Upper lobe of left lung (tissue), 6 donors: ENCODE measurements around the gene GSTM1. TPM values are rescaled to one million over a fixed set of nuclear protein-coding genes. Genes with fewer than 3 reads are reported as not detected.
"Not testable (repeated sequence)": the region's sequence is repeated elsewhere in the genome, so short reads cannot be mapped to it uniquely, and the experiment has no call there.

ENCODE experiments used
- ATAC-seq, 2 donors: fragments of 200-7000 bp; cut with Tn5 transposase; one replicate each; pipeline ENCODE4 v1.9.1; 2022; ENCODE audit warnings: mild to moderate bottlenecking in 2 of 2, moderate library complexity in 2 of 2; ENCODE audit not compliant: low FRiP score in 2 of 2
- DNase-seq, 2 donors: peaks; one replicate each; pipeline ENCODE4 v3.0.0-alpha.2; 2019 to 2020
- H3K27ac ChIP-seq, 4 donors: fragments of 200-600 bp; sonication (generic); one replicate each; pipeline ENCODE4 v1.5.1; 2016 to 2019
- H3K27me3 ChIP-seq, 4 donors: fragments of 200-600 bp; sonication (generic); one replicate each; pipeline ENCODE4 v1.5.1; 2017 to 2019
- H3K36me3 ChIP-seq, 4 donors: fragments of 200-600 bp; sonication (generic); one replicate each; pipeline ENCODE4 v1.5.1; 2016 to 2019
- H3K4me1 ChIP-seq, 4 donors: fragments of 200-600 bp; sonication (generic); one replicate each; pipeline ENCODE4 v1.5.1; 2018 to 2019
- H3K4me3 ChIP-seq, 4 donors: fragments of 200-600 bp; sonication (generic); one replicate each; pipeline ENCODE4 v1.5.1; 2017 to 2019; ENCODE audit warnings: mild to moderate bottlenecking in 2 of 4, moderate library complexity in 1 of 4
- H3K9me3 ChIP-seq, 4 donors: fragments of 200-600 bp; sonication (generic); one replicate each; pipeline ENCODE4 v1.5.1; 2018 to 2019
- CTCF ChIP-seq, 6 experiments: fragments of 450-650 bp in 4 of 6; fragments of 200-600 bp in 2 of 6; sonication (generic) in 2 of 6; IDR thresholded peaks; one replicate each; pipeline ENCODE4 v1.5.1; 2016 to 2019; ENCODE audit warnings: antibody characterized with exemption in 6 of 6
- EP300 ChIP-seq, 4 donors: sonication (generic); formaldehyde crosslinking; IDR thresholded peaks; one replicate each; pipeline ENCODE4 v1.5.1; 2017; ENCODE audit warnings: antibody characterized with exemption in 4 of 4, control low read depth in 2 of 4
- POLR2A ChIP-seq, 4 donors: fragments of 450-650 bp; IDR thresholded peaks; one replicate each; pipeline ENCODE4 v1.5.1; 2016 to 2017; ENCODE audit warnings: antibody characterized with exemption in 4 of 4, mild to moderate bottlenecking in 2 of 4
- POLR2AphosphoS5 ChIP-seq, 2 donors: sonication (generic); formaldehyde crosslinking; IDR thresholded peaks; one replicate each; pipeline ENCODE4 v1.5.1; 2017; ENCODE audit warnings: antibody characterized with exemption in 2 of 2
- whole genome bisulfite sequencing, 2 donors: methylation state at CpG; one replicate each; pipeline ENCODE4 v1.1.5; 2017 to 2018; 5-methylcytosine and 5-hydroxymethylcytosine counted together
- total RNA-seq, 6 donors: library from RNA; depleted of rRNA in 4 of 6; stranded (reverse); fragments of >200 nt in 4 of 6; gene quantifications; one replicate each; pipeline versions ENCODE4 v1.1.0 to v1.2.1, GENCODE V29; 2016 to 2021
- donor health status: DM: no; HTN: no; CAD: no; lungs with moderate emphysema.
- donor health status: DM: no; HTN: yes; CAD: no; lungs with severe emphysema.

GSTM1 gene
- total RNA-seq, 6 donors from 2014 or later, result 11.8 to 33.0 TPM; not detected in 4

GRCh38 chr1:109659145-109659544 lies 28.5 kb upstream of the GSTM1 start:
- 73 to 77% methylated on average over 2 of the region's 2 CpGs for WGBS, 2 donors
- TF ChIP-seq POLR2AphosphoS5 (IDR thresholded peaks at IDR 0.05) (no peak), POLR2A (IDR thresholded peaks at IDR 0.05) (no peak), CTCF (IDR thresholded peaks at IDR 0.05) (no peak), EP300 (IDR thresholded peaks at IDR 0.05) (no peak)
- H3K36me3 ChIP-seq, result peaks cover 0 to 18% (median 0%) of the 10 kb centered on the region in 4 donors
- no peak for DNase-seq
- H3K4me3 ChIP-seq, result no peak overlapping the region
- H3K27me3 ChIP-seq, result no peaks in the 10 kb centered on the region
- H3K9me3 ChIP-seq, result no peaks in the 10 kb centered on the region
- ATAC-seq, result no peak
- H3K4me1 ChIP-seq, result peaks cover 6 to 15% (median 12%) of the 10 kb centered on the region in 4 donors
- H3K27ac ChIP-seq, result no peak overlapping the region

DNA sequence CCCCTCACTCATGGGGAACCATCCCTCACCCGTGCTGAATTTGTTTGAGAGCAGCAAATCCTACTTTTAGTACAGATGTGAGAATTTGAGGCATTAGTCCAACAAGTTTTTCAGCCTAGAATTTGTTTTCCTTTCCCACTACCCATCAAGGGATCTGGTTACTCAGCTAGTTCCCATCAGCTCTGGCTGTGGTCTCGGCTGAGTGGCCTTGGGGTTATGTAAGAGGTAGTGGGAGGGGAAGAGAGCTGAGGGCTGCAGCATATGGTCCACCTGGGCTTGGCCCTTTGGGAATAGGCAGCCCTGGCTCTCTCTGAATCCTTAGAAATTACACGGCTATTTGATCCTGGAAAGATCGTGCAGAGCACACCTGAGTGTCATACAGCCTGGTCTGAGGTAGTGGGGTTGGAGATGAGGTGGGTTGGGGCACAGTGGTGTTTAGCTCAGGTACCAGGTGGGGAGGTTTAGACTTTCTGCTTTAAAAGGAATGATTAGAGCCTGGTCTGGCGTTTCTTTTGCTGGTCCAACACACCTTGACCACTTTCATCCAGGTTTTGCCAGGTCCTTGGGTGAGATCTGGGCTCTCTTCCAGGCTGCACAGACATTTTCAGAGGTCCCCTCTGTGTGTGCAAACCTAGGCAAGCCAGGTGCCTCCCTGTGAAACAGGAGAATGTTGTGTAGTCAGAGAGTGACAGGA lies 27.5 kb upstream of the GSTM1 start:
- H3K27me3 ChIP-seq, result no peaks in the 10 kb centered on the region
- H3K4me3 ChIP-seq, result no peak overlapping the region
- no peaks in the 10 kb centered on the region for H3K9me3 ChIP-seq
- no peak for TF ChIP-seq POLR2AphosphoS5 (IDR thresholded peaks at IDR 0.05)
- TF ChIP-seq POLR2A (IDR thresholded peaks at IDR 0.05), result no peak
- no peak for DNase-seq
- peaks cover 0 to 18% (median 0%) of the 10 kb centered on the region in 4 donors for H3K36me3 ChIP-seq
- peaks cover 4 to 13% (median 9%) of the 10 kb centered on the region in 4 donors for H3K4me1 ChIP-seq
- 54 to 78% methylated on average over 3 to 5 of the region's 5 CpGs for WGBS, 2 donors
- no peak for ATAC-seq
- no peak overlapping the region for H3K27ac ChIP-seq

GRCh38 chr1:109660691-109661026 lies 27.0 kb upstream of the GSTM1 start:
- H3K4me1 ChIP-seq, H3K4me3 ChIP-seq, H3K27ac ChIP-seq, H3K9me3 ChIP-seq, H3K27me3 ChIP-seq, DNase-seq, ATAC-seq: not testable (repeated sequence)
- peaks cover 0 to 18% (median 0%) of the 10 kb centered on the region in 4 donors for H3K36me3 ChIP-seq
- WGBS, 2 donors, result 33 to 41% methylated on average over 1 to 3 of the region's 4 CpGs

DNA sequence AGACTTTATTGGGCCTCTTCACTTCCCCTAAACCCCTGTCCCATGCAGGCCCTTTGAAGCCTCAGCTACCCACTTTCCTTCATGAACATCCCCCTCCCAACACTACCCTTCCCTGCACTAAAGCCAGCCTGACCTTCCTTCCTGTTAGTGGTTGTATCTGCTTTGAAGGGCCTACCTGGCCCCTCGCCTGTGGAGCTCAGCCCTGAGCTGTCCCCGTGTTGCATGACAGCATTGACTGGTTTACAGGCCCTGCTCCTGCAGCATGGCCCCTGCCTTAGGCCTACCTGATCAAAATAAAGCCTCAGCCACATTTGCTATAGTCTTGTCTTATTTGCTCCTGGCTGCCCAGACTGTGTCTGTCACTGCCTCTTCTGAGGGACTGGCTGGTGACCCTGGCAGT lies 26.2 kb upstream of the GSTM1 start:
- no peak for ATAC-seq
- H3K4me3 ChIP-seq, result no peak overlapping the region
- H3K36me3 ChIP-seq, result peaks cover 0 to 18% (median 0%) of the 10 kb centered on the region in 4 donors
- no peak overlapping the region for H3K27ac ChIP-seq
- no peak for DNase-seq
- 84 to 92% methylated on average over 2 of the region's 2 CpGs for WGBS, 2 donors
- no peaks in the 10 kb centered on the region for H3K27me3 ChIP-seq
- peaks cover 0 to 5% (median 4%) of the 10 kb centered on the region in 4 donors for H3K4me1 ChIP-seq
- TF ChIP-seq CTCF (IDR thresholded peaks at IDR 0.05) (no peak), EP300 (IDR thresholded peaks at IDR 0.05) (no peak), POLR2A (IDR thresholded peaks at IDR 0.05) (no peak), POLR2AphosphoS5 (IDR thresholded peaks at IDR 0.05) (no peak)
- H3K9me3 ChIP-seq, result no peaks in the 10 kb centered on the region

- no peak overlapping the region for H3K27ac ChIP-seq
- H3K27me3 ChIP-seq, result no peaks in the 10 kb centered on the region
- TF ChIP-seq CTCF (IDR thresholded peaks at IDR 0.05) (no peak), POLR2AphosphoS5 (IDR thresholded peaks at IDR 0.05) (no peak), POLR2A (IDR thresholded peaks at IDR 0.05) (no peak), EP300 (IDR thresholded peaks at IDR 0.05) (no peak)
- DNase-seq (no peak), ATAC-seq (no peak)
- H3K4me1 ChIP-seq, result peaks cover 7 to 16% (median 10%) of the 10 kb centered on the region in 4 donors
- WGBS, 2 donors, result 52 to 78% methylated on average over 1 of the region's 1 CpG
- peaks cover 0 to 13% (median 0%) of the 10 kb centered on the region in 4 donors for H3K36me3 ChIP-seq
- no peaks in the 10 kb centered on the region for H3K9me3 ChIP-seq
- no peak overlapping the region for H3K4me3 ChIP-seq
Observed at GRCh38 chr1:109664671-109665070, 22.9 kb upstream of the GSTM1 start.
